GM21528 (cell line): ENCODE data around the gene HSPA9.

Experiments
- ATAC-seq: cut with Tn5 transposase; IDR thresholded peaks from one replicate; pipeline ENCODE4 v1.9.1; 2021; ENCODE audit warnings: mild to moderate bottlenecking, moderate library complexity; ENCODE audit not compliant: unreplicated experiment, low FRiP score

Gene HSPA9

DNA sequence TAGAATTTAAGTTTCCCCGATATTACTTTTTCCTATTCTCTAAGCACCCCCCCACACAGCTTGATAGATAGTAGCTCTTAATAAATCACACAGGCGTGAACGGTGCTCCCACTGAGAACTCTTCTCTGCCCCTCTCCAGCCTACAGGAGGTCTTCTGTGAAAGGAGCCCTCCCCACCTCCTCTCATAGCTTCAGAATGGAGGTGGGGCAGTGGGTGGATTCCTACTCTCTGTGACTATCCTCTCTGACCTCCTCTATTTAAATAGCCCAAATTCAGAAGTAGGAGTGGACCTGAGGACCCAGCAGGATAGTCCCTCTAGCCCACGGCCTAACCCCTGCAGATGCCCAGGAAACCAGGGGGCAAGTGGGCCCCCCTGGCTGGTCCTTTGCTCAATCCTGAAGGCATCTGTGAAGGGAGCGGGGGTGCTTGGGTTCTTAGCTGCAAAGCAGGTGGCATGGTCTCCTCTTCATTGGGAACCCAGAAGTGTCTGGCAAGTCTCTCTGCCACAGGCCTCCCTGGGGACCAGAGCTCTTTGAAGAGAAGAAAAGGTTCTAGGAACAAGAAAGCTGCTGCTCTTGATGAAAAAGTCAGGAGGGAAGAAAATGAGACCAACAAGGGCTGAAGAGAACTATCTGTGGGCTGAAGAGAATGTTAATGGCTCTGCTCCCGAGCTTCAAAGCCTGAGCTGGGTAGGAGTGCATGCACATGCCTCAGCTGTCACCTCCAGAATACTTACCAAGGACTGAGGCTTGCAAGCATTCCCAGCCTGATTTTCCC lies 21.1 kb upstream of the HSPA9 start:
- no peak for ATAC-seq

DNA sequence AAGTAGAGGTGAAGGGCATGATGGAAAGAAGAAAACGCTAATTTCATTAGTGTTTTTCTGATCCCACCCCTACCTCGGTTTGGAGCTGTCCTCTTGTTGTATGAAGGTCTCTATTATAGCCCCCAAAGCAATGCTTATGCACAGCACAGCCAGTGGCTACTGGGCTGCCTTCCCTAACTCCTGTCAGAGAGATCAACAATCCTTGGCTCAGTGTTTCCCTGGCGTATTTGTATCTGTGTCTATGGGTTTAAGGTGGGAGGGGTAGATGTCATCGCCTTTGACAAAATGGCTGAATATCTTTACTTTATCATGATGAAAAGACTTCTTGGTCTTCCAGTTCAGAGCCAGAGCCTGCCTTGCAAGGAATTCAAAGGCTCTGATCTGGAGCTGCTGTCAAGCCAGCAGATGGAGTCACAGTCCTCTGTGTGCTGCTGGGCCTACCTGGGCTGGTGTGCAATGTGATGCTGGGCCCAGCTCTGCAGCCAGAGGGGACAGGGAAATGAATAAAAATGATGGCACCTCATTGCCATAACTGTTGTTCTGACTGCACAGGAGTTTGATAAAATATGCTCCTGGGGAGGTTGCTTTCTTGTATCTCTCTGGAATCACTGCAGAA lies 20.1 kb upstream of the HSPA9 start:
- ATAC-seq: no peak

DNA sequence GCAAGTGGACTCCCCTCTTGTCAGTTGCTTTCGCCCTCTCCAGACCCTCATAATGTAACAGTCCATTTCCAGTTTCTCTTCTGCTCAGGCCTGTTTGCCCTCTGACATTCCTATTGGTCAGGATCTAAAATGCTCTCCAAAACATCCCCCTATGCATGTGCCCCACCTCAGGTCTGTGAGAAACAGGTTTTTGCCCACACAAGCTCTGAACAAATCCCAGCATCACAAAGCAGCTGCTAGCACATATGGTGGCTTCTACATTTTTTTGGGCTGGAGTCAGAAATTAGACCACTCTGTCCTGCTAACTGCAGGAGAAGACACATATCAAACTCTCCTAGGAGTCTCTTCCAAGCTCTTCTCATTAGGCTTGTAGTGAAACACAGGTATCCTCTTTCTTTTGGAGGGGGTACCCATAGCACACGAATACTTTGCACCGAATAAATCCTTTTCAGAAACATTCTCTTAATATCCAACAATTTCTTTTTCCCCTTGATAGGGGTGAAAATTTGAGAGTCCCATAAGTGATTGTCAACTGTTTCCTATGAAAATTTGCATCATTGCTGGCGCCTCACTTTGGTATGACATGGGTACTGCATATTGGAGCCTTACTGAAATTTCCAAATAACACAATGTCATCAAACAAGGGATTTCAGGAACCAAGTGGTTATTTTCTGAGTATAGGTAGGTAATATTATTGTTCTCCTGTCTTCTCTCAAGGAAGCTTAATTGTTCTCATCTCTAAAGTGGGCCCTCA lies 19.3 kb upstream of the HSPA9 start:
- no peak for ATAC-seq

DNA sequence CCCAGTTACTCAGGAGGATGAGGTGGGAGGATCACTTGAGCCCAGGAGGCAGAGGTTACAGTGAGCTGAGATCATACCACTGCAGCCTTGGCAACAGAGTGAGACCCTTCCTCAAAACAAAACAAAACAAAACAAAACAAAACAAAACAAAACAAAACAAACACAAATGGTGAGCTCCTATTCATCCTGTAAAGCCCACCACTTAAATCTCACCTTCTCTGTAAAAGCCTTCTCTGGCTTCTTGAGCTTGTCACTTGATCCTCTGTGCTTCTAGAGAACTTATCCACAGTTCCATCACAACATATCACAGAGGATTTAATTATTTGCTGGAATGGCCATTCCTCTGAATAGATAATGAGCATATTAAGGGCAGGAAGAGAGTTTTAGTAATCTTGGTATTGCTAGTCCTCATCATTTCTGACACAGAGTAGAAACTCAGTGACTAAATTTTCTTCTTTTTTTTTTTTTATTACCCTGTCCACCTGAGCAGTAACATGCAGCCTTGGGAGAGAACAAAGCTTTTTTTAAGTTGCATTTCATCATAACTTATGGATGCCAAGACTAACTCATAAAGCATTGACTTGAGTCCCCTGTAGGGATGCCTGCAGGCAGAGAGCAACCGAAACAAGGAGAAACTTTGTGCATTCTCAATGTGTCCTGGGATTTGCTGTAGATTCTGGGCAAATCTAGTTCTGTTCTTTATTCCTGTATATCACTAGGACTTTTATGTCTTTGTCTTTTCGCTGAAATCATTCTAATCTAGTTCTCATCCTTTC lies 13.0 kb upstream of the HSPA9 start:
- ATAC-seq: no peak

DNA sequence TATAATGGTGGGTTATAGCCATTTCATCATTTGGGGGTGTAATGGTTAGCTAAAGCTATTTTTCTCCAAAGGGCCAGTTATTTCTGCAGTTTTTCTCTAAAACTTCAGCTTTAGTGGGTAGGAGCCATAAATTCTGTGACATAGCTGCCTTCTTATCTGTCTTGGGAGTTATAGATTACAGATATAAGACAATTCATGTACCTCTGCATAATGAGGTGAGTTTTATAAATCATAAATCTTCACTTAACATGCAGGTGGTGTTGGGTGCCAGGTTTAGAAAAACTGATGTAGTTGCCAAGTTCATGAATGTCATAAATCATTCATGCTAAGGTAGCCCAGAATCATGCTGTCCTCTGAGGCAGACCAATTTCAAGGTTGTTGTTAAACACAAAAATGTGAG lies 10.0 kb upstream of the HSPA9 start:
- no peak for ATAC-seq

DNA sequence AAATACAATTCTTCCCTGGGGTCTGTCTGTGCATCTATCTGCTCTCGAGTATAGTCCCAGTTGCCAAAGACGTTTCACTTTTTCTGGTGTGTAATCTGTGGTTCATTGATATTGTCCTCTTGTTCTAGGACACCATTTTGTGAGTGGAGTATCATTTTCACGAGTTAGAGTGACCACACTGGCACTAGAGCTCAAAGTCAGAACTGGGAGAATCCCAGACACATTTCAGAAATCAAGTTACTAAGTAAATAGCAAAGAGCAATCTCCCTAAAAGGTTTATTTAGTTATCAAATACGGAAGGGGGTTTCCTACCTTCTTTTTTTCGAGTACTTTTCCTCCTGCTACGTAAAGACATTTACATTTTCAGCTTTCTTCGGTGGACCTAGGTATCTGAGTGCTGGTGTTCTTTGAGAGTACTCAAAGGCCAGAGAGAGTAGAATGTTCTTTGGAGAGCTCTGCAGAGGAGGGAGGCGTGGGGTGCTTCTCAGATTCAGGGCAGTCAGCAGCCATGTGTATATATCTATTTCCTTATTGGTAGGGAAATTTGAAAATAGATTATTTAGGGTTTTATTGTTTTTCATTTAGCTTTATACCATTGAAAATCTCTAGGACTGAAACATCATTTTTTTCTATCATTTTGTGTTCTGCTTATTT lies 8.9 kb upstream of the HSPA9 start:
- ATAC-seq: no peak

- no peak for ATAC-seq
These were observed 7.8 kb upstream of the HSPA9 start for GRCh38 chr5:138582959-138583358.

GRCh38 chr5:138580777-138581176 lies 5.6 kb upstream of the HSPA9 start:
- no peak for ATAC-seq

DNA sequence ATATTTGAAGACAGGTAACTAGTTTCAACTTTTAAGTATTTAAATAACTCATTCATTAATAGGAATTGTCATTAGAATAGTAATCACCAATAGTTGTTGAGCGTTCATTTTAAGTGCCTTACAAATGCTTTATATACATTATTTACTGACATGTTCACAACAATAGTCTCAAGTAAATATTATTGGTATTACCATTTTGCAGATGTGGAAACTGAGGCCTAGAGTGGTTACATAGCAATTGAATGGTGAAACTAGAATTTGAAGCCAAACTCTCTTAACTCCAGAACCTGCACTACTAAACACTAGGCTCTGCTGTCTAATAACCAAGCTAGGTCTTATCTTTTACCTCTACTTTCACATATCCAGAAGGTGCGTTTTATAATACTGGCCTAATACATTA lies 4.8 kb upstream of the HSPA9 start:
- ATAC-seq: no peak

- ATAC-seq: no peak
These were observed 4.3 kb upstream of the HSPA9 start for GRCh38 chr5:138579517-138579863.

- no peak for ATAC-seq
These were observed 2.3 kb upstream of the HSPA9 start for GRCh38 chr5:138577452-138577851.

DNA sequence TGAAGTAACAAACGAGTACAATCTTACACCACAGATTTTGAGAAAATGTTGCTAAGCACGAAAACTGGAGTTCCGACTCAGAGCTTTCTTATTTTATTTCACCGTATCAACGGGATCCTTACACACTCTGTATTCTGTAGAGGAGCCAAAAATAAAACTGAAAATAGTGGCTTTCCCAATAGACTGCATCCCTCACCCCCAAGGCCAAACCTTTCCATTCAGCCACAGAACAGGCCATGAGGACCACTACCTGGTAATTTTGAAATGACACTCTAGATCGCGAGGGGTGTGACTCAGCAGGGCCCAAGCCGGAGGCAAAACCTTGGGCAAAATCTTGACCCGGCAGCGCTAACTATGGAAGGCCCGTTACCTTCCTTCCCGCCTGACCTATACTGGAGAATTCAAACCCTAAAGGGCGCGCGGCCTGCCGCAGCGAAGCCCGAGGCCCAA lies 432 bp downstream of the HSPA9 start:
- no peak for ATAC-seq

DNA sequence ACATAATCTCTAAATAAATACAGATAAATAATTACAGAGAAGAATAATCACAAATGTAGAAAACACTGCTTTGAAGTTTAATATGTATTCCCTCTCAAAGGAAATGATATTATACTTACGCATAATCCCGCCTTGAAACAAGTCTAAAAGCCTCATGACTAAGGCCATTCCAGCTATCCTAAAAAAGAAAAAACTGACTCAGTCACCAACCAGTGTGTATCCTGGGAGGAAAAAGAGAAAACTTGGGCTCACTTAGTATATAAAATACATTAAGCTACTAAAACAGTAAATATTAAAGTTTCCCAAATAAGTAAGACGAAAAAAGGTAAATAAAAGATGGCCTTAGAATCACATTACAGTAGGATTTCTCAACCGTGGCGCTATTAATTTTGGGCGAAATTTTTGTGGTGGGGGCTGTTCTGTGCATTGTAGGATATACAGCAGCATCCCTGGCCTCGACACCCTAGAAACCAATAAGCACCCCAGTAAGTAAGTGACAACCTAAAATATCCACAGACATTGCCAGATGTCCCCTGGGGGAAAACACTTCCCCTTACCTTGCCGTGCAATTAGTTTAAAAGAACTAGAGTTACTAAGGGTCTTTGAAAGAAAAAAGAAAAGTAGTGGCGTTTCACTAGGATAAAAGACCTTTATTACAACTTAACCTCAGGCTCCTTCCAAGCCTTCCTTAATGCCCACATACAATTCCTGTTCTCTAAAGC lies 1.1 kb downstream of the HSPA9 start:
- no peak for ATAC-seq

DNA sequence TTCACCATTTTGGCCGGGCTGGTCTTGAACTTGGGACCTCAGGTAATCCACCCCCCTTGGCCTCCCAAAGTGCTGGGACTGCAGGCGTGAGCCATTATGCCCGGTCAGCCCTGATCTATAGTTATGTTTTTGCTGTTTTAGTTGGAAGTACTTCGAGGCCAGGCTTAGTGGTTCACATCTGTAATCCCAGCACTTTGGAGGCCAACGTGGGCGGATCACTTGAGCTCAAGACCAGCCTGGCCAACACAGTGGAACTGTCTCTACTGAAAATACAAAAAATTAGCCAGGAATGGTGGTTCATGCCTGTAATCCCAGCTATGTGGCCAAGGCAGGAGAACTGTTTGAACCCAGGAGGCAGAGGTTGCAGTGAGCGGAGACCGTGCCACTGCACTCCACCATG lies 2.0 kb downstream of the HSPA9 start:
- no peak for ATAC-seq

DNA sequence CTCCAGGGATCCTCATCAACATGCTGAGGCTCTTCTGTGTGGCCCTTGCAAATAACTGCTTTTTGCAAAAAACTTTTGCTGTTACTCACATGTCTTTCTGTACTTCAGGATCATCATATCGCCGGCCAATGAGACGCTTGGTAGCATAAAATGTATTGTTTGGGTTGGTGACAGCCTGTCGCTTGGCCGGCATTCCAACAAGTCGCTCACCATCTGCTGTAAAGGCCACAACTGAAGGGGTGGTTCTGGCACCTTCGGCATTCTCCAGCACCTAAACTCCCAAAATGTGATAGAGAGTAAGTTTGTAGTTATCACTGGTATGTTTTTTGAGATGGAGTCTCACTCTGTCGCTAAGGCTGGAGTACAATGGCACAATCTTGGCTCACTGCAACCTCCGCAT lies 4.3 kb downstream of the HSPA9 start:
- ATAC-seq: no peak

- ATAC-seq: no peak
These were observed 5.4 kb downstream of the HSPA9 start for GRCh38 chr5:138569782-138570181.

- no peak for ATAC-seq
These were observed 7.0 kb downstream of the HSPA9 start for GRCh38 chr5:138568061-138568824.

DNA sequence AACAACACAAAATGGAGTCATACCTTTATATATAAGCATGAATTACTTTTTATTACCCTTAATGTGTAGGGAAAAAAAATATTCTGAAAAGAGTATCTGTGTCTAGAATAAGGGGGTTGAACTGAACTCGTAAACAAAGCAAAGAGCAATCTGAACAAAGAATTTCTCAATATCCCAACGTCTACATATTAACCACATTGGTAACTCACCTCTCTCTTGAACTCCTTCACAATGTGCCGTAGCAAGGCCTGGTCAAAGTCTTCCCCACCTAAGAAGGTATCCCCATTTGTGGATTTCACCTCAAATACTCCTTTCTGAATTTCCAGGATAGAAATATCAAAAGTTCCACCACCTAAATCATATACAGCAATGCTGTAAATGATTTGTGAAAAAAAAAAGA lies 8.4 kb downstream of the HSPA9 start:
- ATAC-seq: no peak
